Panc1 (cell line): Measurements from ENCODE around the gene NT5DC2. TPM values are rescaled to one million over a fixed set of nuclear protein-coding genes. Genes with fewer than 3 reads are reported as not detected.

Experiments used
- ATAC-seq: fragments of 200-7000 bp; cut with Tn5 transposase; 2 replicates; pipeline ENCODE4 v1.9.1; 2020; ENCODE audit warnings: mild to moderate bottlenecking, moderate library complexity
- BruUV-seq: library from RNA; stranded (reverse); fragments of 400-500 nt; replicated peaks from 2 replicates; lab custom pipeline; 2021; lab: Mats Ljungman, UMichigan
- CTCF ChIA-PET: fragments of 300-600 bp; sonication (Branson Sonifier 250); formaldehyde crosslinking; loops from one replicate; lab custom pipeline; 2022; ENCODE audit warnings: antibody characterized with exemption; lab: Charles Lee
- POLR2A ChIA-PET: fragments of 300-600 bp; sonication (Branson Sonifier 250); formaldehyde crosslinking; loops from one replicate; lab custom pipeline; 2022; ENCODE audit warnings: antibody characterized with exemption; lab: Charles Lee
- DNase-seq: peaks from one replicate; pipeline ENCODE4 v3.0.0-alpha.2; 2010; ENCODE audit warnings: low read depth, low spot score
- H3K27ac ChIP-seq: 2 replicates; pipeline ENCODE4 v1.5.1; 2011; ENCODE audit warnings: mild to moderate bottlenecking, low read length, inconsistent platforms
- H3K27me3 ChIP-seq: fragments of 200-500 bp; sonication (Bioruptor generic); 2 replicates; pipeline ENCODE4 v1.6.0; 2014; ENCODE audit warnings: low read length, inconsistent platforms; ENCODE audit not compliant: control insufficient read depth, insufficient read depth
- H3K36me3 ChIP-seq: fragments of 200-500 bp; sonication (Bioruptor generic); 2 replicates; pipeline ENCODE4 v1.5.1; 2014; ENCODE audit warnings: inconsistent platforms, mild to moderate bottlenecking, low read length, moderate library complexity; ENCODE audit not compliant: control insufficient read depth, insufficient read depth
- H3K4me1 ChIP-seq: 2 replicates; pipeline ENCODE4 v1.5.1; 2011; ENCODE audit warnings: inconsistent platforms, mild to moderate bottlenecking, low read length, moderate library complexity; ENCODE audit not compliant: control insufficient read depth, insufficient read depth
- H3K4me3 ChIP-seq, 2 experiments: 2 replicates each; pipeline ENCODE4 v1.5.1; 2011 to 2012; ENCODE audit warnings: low read depth in 2 of 2, low read length in 2 of 2, mild to moderate bottlenecking in 2 of 2, inconsistent platforms in 1 of 2, moderate library complexity in 1 of 2
- H3K9me3 ChIP-seq: fragments of 200-500 bp; sonication (Bioruptor generic); 2 replicates; pipeline ENCODE4 v1.5.1; 2014; ENCODE audit warnings: low read depth, mild to moderate bottlenecking, inconsistent platforms, low read length, moderate library complexity; ENCODE audit not compliant: control insufficient read depth, insufficient read depth
- CTCF ChIP-seq: fragments of 450-650 bp; IDR thresholded peaks from 2 replicates; pipeline ENCODE4 v1.5.1; 2017; ENCODE audit warnings: mild to moderate bottlenecking
- POLR2AphosphoS5 ChIP-seq: IDR thresholded peaks from 2 replicates; pipeline ENCODE4 v1.6.1; 2012; ENCODE audit warnings: mild to moderate bottlenecking, low read depth, low read length, moderate library complexity
- REST ChIP-seq, 2 experiments: IDR thresholded peaks; 2 replicates each; pipeline ENCODE4 v1.6.1; 2011 to 2012; ENCODE audit warnings: low read depth in 2 of 2, control low read depth in 1 of 2, low read length in 1 of 2, mild to moderate bottlenecking in 1 of 2, moderate library complexity in 1 of 2; ENCODE audit not compliant: insufficient read depth in 1 of 2
- SIN3A ChIP-seq: IDR thresholded peaks from 2 replicates; pipeline ENCODE4 v1.6.1; 2012; ENCODE audit warnings: low read depth, mild to moderate bottlenecking, low read length, moderate library complexity, borderline replicate concordance; ENCODE audit not compliant: insufficient read depth
- TCF7L2 ChIP-seq: IDR thresholded peaks from 2 replicates; pipeline ENCODE4 v1.6.1; 2011; ENCODE audit warnings: mild to moderate bottlenecking, low read depth, low read length, inconsistent platforms
- in situ Hi-C: cut with HindIII; loops from 2 replicates; pipeline ENCODE4 v1.10.0; 2016; ENCODE audit warnings: low sequenced_read_pairs, low pct_unique_long_range_greater_than_20kb
- intact Hi-C: fragments of 100-400 bp; cut with micrococcal nuclease; formaldehyde crosslinking; loops from one replicate; pipeline ENCODE4 v1.10.0; 2022; ENCODE audit not compliant: unreplicated experiment
- total RNA-seq: library from RNA; stranded (reverse); gene quantifications from one replicate; pipeline ENCODE4 v1.2.1, GENCODE V29; 2021; ENCODE audit not compliant: unreplicated experiment

NT5DC2 gene
- total RNA-seq, 1 experiment from 2014 or later = 137 TPM

GRCh38 chr3:52489453-52489852 lies 44.2 kb downstream of the NT5DC2 start:
- H3K4me1 ChIP-seq = no peaks in the 10 kb centered on the region
- H3K4me3 ChIP-seq = no peak overlapping the region
- ATAC-seq (no peak), DNase-seq (no peak)
- in situ Hi-C loops (no loop called here), intact Hi-C loops (no loop called here)
- TF ChIP-seq REST (IDR thresholded peaks at IDR 0.05; ENCODE audit: insufficient read depth in 1 of 2, low read depth in 2 of 2, low read length in 1 of 2) (no peak), CTCF (no peak), POLR2AphosphoS5 (no peak), SIN3A (no peak), TCF7L2 (no peak)
- H3K36me3 ChIP-seq = no peaks in the 10 kb centered on the region
- no peaks in the 10 kb centered on the region for H3K27me3 ChIP-seq
- POLR2A ChIA-PET = no interaction called here
- CTCF ChIA-PET = interaction anchor here (0.5 kb wide), 1 partner anchor 100 kb away, joined by 3 read pairs; no protein-coding TSS in a partner anchor
- H3K9me3 ChIP-seq = no peaks in the 10 kb centered on the region
- BruUV-seq = no TSS peak
- H3K27ac ChIP-seq = no peak overlapping the region

- POLR2A ChIA-PET = no interaction called here
Measured at GRCh38 chr3:52488746-52489145, 44.9 kb downstream of the NT5DC2 start.

More at GRCh38 chr3:52488746-52489145, 44.9 kb downstream of the NT5DC2 start:
- no peaks in the 10 kb centered on the region for H3K4me1 ChIP-seq
- TF ChIP-seq REST (IDR thresholded peaks at IDR 0.05; ENCODE audit: insufficient read depth in 1 of 2, low read depth in 2 of 2, low read length in 1 of 2) = no peak
- TF ChIP-seq POLR2AphosphoS5 = no peak
- no peak for TF ChIP-seq CTCF
- no peak for TF ChIP-seq TCF7L2
- no peak for TF ChIP-seq SIN3A
- no peak for DNase-seq
- H3K27ac ChIP-seq = no peak overlapping the region
- CTCF ChIA-PET = no interaction called here
- ATAC-seq = no peak
- H3K4me3 ChIP-seq = no peak overlapping the region
- no peaks in the 10 kb centered on the region for H3K9me3 ChIP-seq
- no peaks in the 10 kb centered on the region for H3K27me3 ChIP-seq
- in situ Hi-C loops (no loop called here), intact Hi-C loops (no loop called here)
- no TSS peak for BruUV-seq
- H3K36me3 ChIP-seq = no peaks in the 10 kb centered on the region
